Measurements from ENCODE around the gene UNC5C.

Gene UNC5C

GRCh38 chr4:95170176-95170575, 378.6 kb downstream of the UNC5C start:
- Histone ChIP-seq H2BK120ac (ENCODE audit: insufficient read depth, low read length, poor library complexity) (no peak overlapping the region), H3K4me3 (ENCODE audit: low read depth, low read length) (no peak overlapping the region), H3K79me1 (ENCODE audit: low read length) (no peaks in the 10 kb centered on the region), H3K4me2 (ENCODE audit: low read length) (no peak overlapping the region), H3K9me3 (ENCODE audit: insufficient read depth, low read depth, low read length) (peaks cover 3% of the 10 kb centered on the region), H3K18ac (ENCODE audit: low read length) (no peak overlapping the region), H4K12ac (ENCODE audit: low read depth, low read length) (no peak overlapping the region), H4K91ac (ENCODE audit: low read depth, low read length) (no peak overlapping the region), H2AK5ac (ENCODE audit: low read length) (no peak overlapping the region), H3K79me2 (ENCODE audit: control insufficient read depth, insufficient read depth, low read length, poor library complexity) (no peaks in the 10 kb centered on the region), H4K8ac (ENCODE audit: low read depth, low read length) (no peak overlapping the region), H2AFZ (ENCODE audit: insufficient read depth, low read length, poor library complexity) (no peak overlapping the region), H3K4ac (ENCODE audit: low read depth, low read length) (no peak overlapping the region), H3K4me1 (ENCODE audit: control insufficient read depth in 1 of 2, insufficient read depth in 2 of 2, low read length in 2 of 2) (no peaks in the 10 kb centered on the region), H3K27me3 (ENCODE audit: insufficient read depth, low read length) (no peaks in the 10 kb centered on the region), H3K14ac (ENCODE audit: low read length) (no peak overlapping the region), H2BK12ac (ENCODE audit: low read length) (no peak overlapping the region), H3K23ac (ENCODE audit: low read length) (no peak overlapping the region), H3K36me3 (ENCODE audit: control insufficient read depth in 1 of 2, insufficient read depth in 2 of 2, low read length in 2 of 2) (peaks cover 6 to 17% of the 10 kb centered on the region in 2 experiments), H3K9ac (ENCODE audit: low read length) (no peak overlapping the region), H3K27ac (ENCODE audit: low read depth, low read length) (no peak overlapping the region), H2BK5ac (ENCODE audit: low read depth, low read length, poor library complexity) (no peak overlapping the region)
- no peak for DNase-seq
- WGBS (ENCODE audit: extremely low coverage, insufficient coverage, insufficient read length) = no CpG with 5 or more reads among the region's 7 CpGs

GRCh38 chr4:95167805-95168204, 381.0 kb downstream of the UNC5C start:
- no peak overlapping the region for H2AK5ac ChIP-seq (ENCODE audit: low read length)
- WGBS (ENCODE audit: extremely low coverage, insufficient coverage, insufficient read length) = no CpG with 5 or more reads among the region's 7 CpGs

GRCh38 chr4:95165926-95166524, 382.7 kb downstream of the UNC5C start:
- WGBS (ENCODE audit: extremely low coverage, insufficient coverage, insufficient read length) = no CpG with 5 or more reads among the region's 3 CpGs
- Histone ChIP-seq H2BK12ac (ENCODE audit: low read length) (no peak overlapping the region), H4K12ac (ENCODE audit: low read depth, low read length) (no peak overlapping the region), H3K79me1 (ENCODE audit: low read length) (no peaks in the 10 kb centered on the region), H3K9me3 (ENCODE audit: insufficient read depth, low read depth, low read length) (peaks cover 3% of the 10 kb centered on the region), H4K91ac (ENCODE audit: low read depth, low read length) (no peak overlapping the region), H2AFZ (ENCODE audit: insufficient read depth, low read length, poor library complexity) (no peak overlapping the region), H3K18ac (ENCODE audit: low read length) (no peak overlapping the region), H3K4me2 (ENCODE audit: low read length) (no peak overlapping the region), H4K8ac (ENCODE audit: low read depth, low read length) (no peak overlapping the region), H2BK120ac (ENCODE audit: insufficient read depth, low read length, poor library complexity) (no peak overlapping the region), H3K9ac (ENCODE audit: low read length) (no peak overlapping the region), H3K79me2 (ENCODE audit: control insufficient read depth, insufficient read depth, low read length, poor library complexity) (no peaks in the 10 kb centered on the region), H3K27me3 (ENCODE audit: insufficient read depth, low read length) (no peaks in the 10 kb centered on the region), H2AK5ac (ENCODE audit: low read length) (no peak overlapping the region), H3K4ac (ENCODE audit: low read depth, low read length) (no peak overlapping the region), H3K36me3 (ENCODE audit: control insufficient read depth in 1 of 2, insufficient read depth in 2 of 2, low read length in 2 of 2) (peaks cover 8 to 20% of the 10 kb centered on the region in 2 experiments), H2BK5ac (ENCODE audit: low read depth, low read length, poor library complexity) (no peak overlapping the region), H3K27ac (ENCODE audit: low read depth, low read length) (no peak overlapping the region), H3K14ac (ENCODE audit: low read length) (no peak overlapping the region), H3K4me3 (ENCODE audit: low read depth, low read length) (no peak overlapping the region), H3K4me1 (ENCODE audit: control insufficient read depth in 1 of 2, insufficient read depth in 2 of 2, low read length in 2 of 2) (no peaks in the 10 kb centered on the region), H3K23ac (ENCODE audit: low read length) (no peak overlapping the region)
- peak; percentile 27 to 83 for DNase-seq

More at GRCh38 chr4:95167805-95168204, 381.0 kb downstream of the UNC5C start:
- no peak overlapping the region for H2BK120ac ChIP-seq (ENCODE audit: insufficient read depth, low read length, poor library complexity)
- no peak overlapping the region for H3K27ac ChIP-seq (ENCODE audit: low read depth, low read length)
- no peak overlapping the region for H3K4me2 ChIP-seq (ENCODE audit: low read length)
- no peak overlapping the region for H4K8ac ChIP-seq (ENCODE audit: low read depth, low read length)
- H3K36me3 ChIP-seq (ENCODE audit: control insufficient read depth in 1 of 2, insufficient read depth in 2 of 2, low read length in 2 of 2) = peaks cover 6 to 20% of the 10 kb centered on the region in 2 experiments
- H2BK5ac ChIP-seq (ENCODE audit: low read depth, low read length, poor library complexity) = no peak overlapping the region
- H3K9me3 ChIP-seq (ENCODE audit: insufficient read depth, low read depth, low read length) = peaks cover 3% of the 10 kb centered on the region
- no peak overlapping the region for H3K4me3 ChIP-seq (ENCODE audit: low read depth, low read length)
- no peaks in the 10 kb centered on the region for H3K4me1 ChIP-seq (ENCODE audit: control insufficient read depth in 1 of 2, insufficient read depth in 2 of 2, low read length in 2 of 2)
- no peak for DNase-seq
- no peak overlapping the region for H4K12ac ChIP-seq (ENCODE audit: low read depth, low read length)
- H2BK12ac ChIP-seq (ENCODE audit: low read length) = no peak overlapping the region
- no peaks in the 10 kb centered on the region for H3K27me3 ChIP-seq (ENCODE audit: insufficient read depth, low read length)
- no peak overlapping the region for H3K23ac ChIP-seq (ENCODE audit: low read length)
- H2AFZ ChIP-seq (ENCODE audit: insufficient read depth, low read length, poor library complexity) = no peak overlapping the region
- H3K79me2 ChIP-seq (ENCODE audit: control insufficient read depth, insufficient read depth, low read length, poor library complexity) = no peaks in the 10 kb centered on the region
- H3K14ac ChIP-seq (ENCODE audit: low read length) = no peak overlapping the region
- no peak overlapping the region for H3K4ac ChIP-seq (ENCODE audit: low read depth, low read length)
- H3K9ac ChIP-seq (ENCODE audit: low read length) = no peak overlapping the region
- H3K18ac ChIP-seq (ENCODE audit: low read length) = no peak overlapping the region
- no peak overlapping the region for H4K91ac ChIP-seq (ENCODE audit: low read depth, low read length)
- H3K79me1 ChIP-seq (ENCODE audit: low read length) = no peaks in the 10 kb centered on the region

GRCh38 chr4:95162867-95163266, 385.9 kb downstream of the UNC5C start:
- no peak overlapping the region for H3K23ac ChIP-seq (ENCODE audit: low read length)
- no peak overlapping the region for H3K9ac ChIP-seq (ENCODE audit: low read length)
- H3K14ac ChIP-seq (ENCODE audit: low read length) = no peak overlapping the region
- H2AFZ ChIP-seq (ENCODE audit: insufficient read depth, low read length, poor library complexity) = no peak overlapping the region
- H3K79me2 ChIP-seq (ENCODE audit: control insufficient read depth, insufficient read depth, low read length, poor library complexity) = no peaks in the 10 kb centered on the region
- no peaks in the 10 kb centered on the region for H3K9me3 ChIP-seq (ENCODE audit: insufficient read depth, low read depth, low read length)
- H3K27me3 ChIP-seq (ENCODE audit: insufficient read depth, low read length) = no peaks in the 10 kb centered on the region
- DNase-seq = no peak
- no peak overlapping the region for H2BK120ac ChIP-seq (ENCODE audit: insufficient read depth, low read length, poor library complexity)
- H3K79me1 ChIP-seq (ENCODE audit: low read length) = no peaks in the 10 kb centered on the region
- no peak overlapping the region for H3K27ac ChIP-seq (ENCODE audit: low read depth, low read length)
- H3K4me1 ChIP-seq (ENCODE audit: control insufficient read depth in 1 of 2, insufficient read depth in 2 of 2, low read length in 2 of 2) = no peaks in the 10 kb centered on the region
- no CpG with 5 or more reads among the region's 6 CpGs for WGBS (ENCODE audit: extremely low coverage, insufficient coverage, insufficient read length)
- H3K4ac ChIP-seq (ENCODE audit: low read depth, low read length) = no peak overlapping the region
- H3K4me2 ChIP-seq (ENCODE audit: low read length) = no peak overlapping the region
- H4K91ac ChIP-seq (ENCODE audit: low read depth, low read length) = no peak overlapping the region
- no peak overlapping the region for H3K18ac ChIP-seq (ENCODE audit: low read length)
- no peak overlapping the region for H2BK5ac ChIP-seq (ENCODE audit: low read depth, low read length, poor library complexity)
- H2AK5ac ChIP-seq (ENCODE audit: low read length) = no peak overlapping the region
- H4K12ac ChIP-seq (ENCODE audit: low read depth, low read length) = no peak overlapping the region
- peaks cover 2 to 7% of the 10 kb centered on the region in 2 experiments for H3K36me3 ChIP-seq (ENCODE audit: control insufficient read depth in 1 of 2, insufficient read depth in 2 of 2, low read length in 2 of 2)
- H3K4me3 ChIP-seq (ENCODE audit: low read depth, low read length) = no peak overlapping the region
- H4K8ac ChIP-seq (ENCODE audit: low read depth, low read length) = no peak overlapping the region
- no peak overlapping the region for H2BK12ac ChIP-seq (ENCODE audit: low read length)
